B cell (primary cell): Measurements from ENCODE around the gene TP53I3.

ENCODE experiments used
- CTCF ChIP-seq: fragments of 200-600 bp; IDR thresholded peaks from one replicate; pipeline ENCODE4 v1.8.0; 2022; ENCODE audit warnings: antibody characterized with exemption, mild to moderate bottlenecking
- EZH2 ChIP-seq: IDR thresholded peaks from 2 replicates; pipeline ENCODE4 v1.6.1; 2012; ENCODE audit warnings: borderline replicate concordance, low read depth, mild to moderate bottlenecking, moderate library complexity, low read length; ENCODE audit not compliant: insufficient read depth, poor library complexity, severe bottlenecking

DNA sequence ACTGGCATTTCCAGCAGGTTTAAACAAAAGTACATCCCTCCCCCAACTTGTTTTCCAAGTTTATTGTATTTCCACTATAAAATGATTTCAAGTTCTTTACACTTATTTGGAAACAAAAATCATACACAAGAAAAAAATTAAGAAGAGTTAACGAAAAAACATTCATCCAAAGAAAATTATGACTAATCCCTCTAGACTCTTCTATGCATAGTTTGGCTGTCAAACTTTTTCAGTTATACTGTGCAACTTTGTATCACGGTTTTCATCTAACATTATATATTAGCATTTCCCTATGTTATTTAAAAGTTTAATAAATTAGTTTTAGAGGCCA lies 38.1 kb downstream of the TP53I3 start:
- TF ChIP-seq CTCF (no peak), EZH2 (no peak)
